ENCODE data around the gene TRUB2. TPM values are rescaled to one million over a fixed set of nuclear protein-coding genes. Genes with fewer than 3 reads are reported as not detected.

Gene TRUB2
- total RNA-seq, 4 donors from 2014 or later = 7.1 to 18.1 (median 14.3) TPM

GRCh38 chr9:128344931-128345605 lies 22.8 kb upstream of the TRUB2 start:
- Histone ChIP-seq H3K36me3 (peaks cover 0 to 75% of the 10 kb centered on the region in 2 donors), H3K4me1 (peaks cover 5 to 11% of the 10 kb centered on the region in 2 donors), H3K27ac (no peak overlapping the region), H3K27me3 (no peaks in the 10 kb centered on the region), H3K9me3 (no peaks in the 10 kb centered on the region), H3K4me3 (no peak overlapping the region)
- no peak for TF ChIP-seq CTCF (IDR thresholded peaks at IDR 0.05 in 4 of 5, conservative IDR thresholded peaks at IDR 0.05 in 1 of 5)
- TF ChIP-seq POLR2A (IDR thresholded peaks at IDR 0.05) = no peak
- ATAC-seq = no peak
- in situ Hi-C loops (cut with MboI; ENCODE audit: low sequenced_read_pairs in 4 of 4) = loop anchor here in 1 of 4 donors (25.0 kb wide), 1 partner anchor 158 kb away; the partner anchor contains the start of gene CIZ1
- no peak for DNase-seq
- intact Hi-C loops (cut with DNase I; ENCODE audit: low total_unique reads) = no loop called here

- Histone ChIP-seq H3K9me3 (no peaks in the 10 kb centered on the region), H3K4me1 (peaks cover 5 to 15% of the 10 kb centered on the region in 2 donors), H3K4me3 (no peak overlapping the region), H3K27ac (no peak overlapping the region), H3K36me3 (peaks cover 0 to 63% of the 10 kb centered on the region in 2 donors), H3K27me3 (no peaks in the 10 kb centered on the region)
- TF ChIP-seq CTCF (IDR thresholded peaks at IDR 0.05 in 4 of 5, conservative IDR thresholded peaks at IDR 0.05 in 1 of 5) (no peak), POLR2A (IDR thresholded peaks at IDR 0.05) (no peak)
- in situ Hi-C loops (cut with MboI; ENCODE audit: low sequenced_read_pairs in 4 of 4) = loop anchor here in 1 of 4 donors (25.0 kb wide), 1 partner anchor 157 kb away; the partner anchor contains the start of gene CIZ1
- ATAC-seq (no peak), DNase-seq (no peak)
- intact Hi-C loops (cut with DNase I; ENCODE audit: low total_unique reads) = no loop called here
Observed at GRCh38 chr9:128343855-128344254, 21.6 kb upstream of the TRUB2 start.

- H3K36me3 ChIP-seq = peaks cover 0 to 56% of the 10 kb centered on the region in 2 donors
- in situ Hi-C loops (cut with MboI; ENCODE audit: low sequenced_read_pairs in 4 of 4) = loop anchor here in 1 of 4 donors (25.0 kb wide), 1 partner anchor 156 kb away; the partner anchor contains the start of gene CIZ1
Observed at GRCh38 chr9:128342971-128343680, 20.9 kb upstream of the TRUB2 start.

GRCh38 chr9:128341435-128341849 lies 19.2 kb upstream of the TRUB2 start:
- intact Hi-C loops (cut with DNase I; ENCODE audit: low total_unique reads) (loop anchor here (1.0 kb wide), 1 partner anchor 46 kb away; no protein-coding TSS in a partner anchor), in situ Hi-C loops (cut with MboI; ENCODE audit: low sequenced_read_pairs in 4 of 4) (loop anchor here in 1 of 4 donors (25.0 kb wide), 1 partner anchor 154 kb away; the partner anchor contains the start of gene CIZ1)
- Histone ChIP-seq H3K4me1 (peaks cover 5 to 15% of the 10 kb centered on the region in 2 donors), H3K9me3 (no peaks in the 10 kb centered on the region), H3K4me3 (peak overlapping the region; percentile 79 to 93 (median 89)), H3K36me3 (peaks cover 0 to 39% of the 10 kb centered on the region in 2 donors), H3K27me3 (no peaks in the 10 kb centered on the region), H3K27ac (peak overlapping the region in 3 of 4 donors; percentile 78 to 89 (median 81))
- TF ChIP-seq POLR2A (IDR thresholded peaks at IDR 0.05) = no peak
- peak in 4 of 5 experiments; percentile 24 to 63 (median 57) for TF ChIP-seq CTCF (IDR thresholded peaks at IDR 0.05 in 4 of 5, conservative IDR thresholded peaks at IDR 0.05 in 1 of 5)
- ATAC-seq (peak; percentile 60 to 64), DNase-seq (peak; percentile 29 to 53)

More at GRCh38 chr9:128342971-128343680, 20.9 kb upstream of the TRUB2 start:
- intact Hi-C loops (cut with DNase I; ENCODE audit: low total_unique reads) = no loop called here
- DNase-seq = no peak
- ATAC-seq = no peak
- Histone ChIP-seq H3K4me1 (peaks cover 5 to 15% of the 10 kb centered on the region in 2 donors), H3K27me3 (no peaks in the 10 kb centered on the region), H3K27ac (no peak overlapping the region), H3K9me3 (no peaks in the 10 kb centered on the region), H3K4me3 (no peak overlapping the region)
- TF ChIP-seq POLR2A (IDR thresholded peaks at IDR 0.05) (no peak), CTCF (IDR thresholded peaks at IDR 0.05 in 4 of 5, conservative IDR thresholded peaks at IDR 0.05 in 1 of 5) (no peak)

Measured in gastrocnemius medialis (tissue), 4 donors.